HCT116 (cell line): ENCODE results near the gene CGRRF1. TPM values are rescaled to one million over a fixed set of nuclear protein-coding genes. Genes with fewer than 3 reads are reported as not detected.

Source experiments
- ATAC-seq: fragments of 200-7000 bp; cut with Tn5 transposase; 2 replicates; pipeline ENCODE4 v1.9.1; 2020; ENCODE audit warnings: mild to moderate bottlenecking, moderate library complexity
- BruUV-seq: library from RNA; stranded (reverse); fragments of 400-500 nt; replicated peaks from 2 replicates; lab custom pipeline; 2021; lab: Mats Ljungman, UMichigan
- CTCF ChIA-PET: fragments of 300-600 bp; sonication (Branson Sonifier 250); formaldehyde crosslinking; loops from one replicate; lab custom pipeline; 2021; ENCODE audit warnings: antibody characterized with exemption; lab: Charles Lee
- POLR2A ChIA-PET: fragments of 300-600, 350-600 bp; sonication (Branson Sonifier 250); formaldehyde crosslinking; loops from one replicate; lab custom pipeline; 2021; ENCODE audit warnings: antibody characterized with exemption; lab: Charles Lee
- RAD21 ChIA-PET, 2 experiments: fragments of 300-600 bp; sonication (Branson Sonifier 250); formaldehyde crosslinking; loops; one replicate each; lab custom pipeline; 2023; ENCODE audit warnings: low total read pairs in 2 of 2; ENCODE audit not compliant: uncharacterized antibody in 2 of 2, unreplicated experiment in 2 of 2, low non-redundant PET in 1 of 2; lab: Charles Lee
- DNase-seq: peaks from one replicate; pipeline ENCODE4 v3.0.0-alpha.2; 2010; ENCODE audit warnings: low read depth, low spot score
- H2AFZ ChIP-seq: fragments of 200-600 bp; shearing (Covaris generic), sonication (generic); 2 replicates; pipeline ENCODE4 v1.6.1; 2017; ENCODE audit warnings: low read depth, mixed run types, mixed read lengths, antibody characterized with exemption, low read length; ENCODE audit not compliant: poor library complexity, severe bottlenecking
- H3K27ac ChIP-seq: 2 replicates; pipeline ENCODE4 v1.5.1; 2012; ENCODE audit warnings: low read depth, low read length
- H3K27me3 ChIP-seq: fragments of 200-600 bp; sonication (generic); 2 replicates; pipeline ENCODE4 v1.6.1; 2016; ENCODE audit warnings: mixed run types, low read length, mixed read lengths; ENCODE audit not compliant: insufficient read depth
- H3K36me3 ChIP-seq, 2 experiments: fragments of 200-500 bp in 1 of 2; fragments of 200-600 bp in 1 of 2; sonication (Bioruptor generic) in 1 of 2; sonication (generic) in 1 of 2; 2 replicates each; pipeline versions ENCODE4 v1.5.1 to v1.6.1; 2014 to 2016; ENCODE audit warnings: low read length in 2 of 2, inconsistent platforms in 1 of 2, mixed read lengths in 1 of 2, mixed run types in 1 of 2; ENCODE audit not compliant: insufficient read depth in 2 of 2, control insufficient read depth in 1 of 2
- H3K4me1 ChIP-seq, 2 experiments: fragments of 200-600 bp in 1 of 2; sonication (generic) in 1 of 2; 2 replicates each; pipeline versions ENCODE4 v1.5.1 to v1.6.1; 2012 to 2017; ENCODE audit warnings: low read length in 2 of 2, inconsistent platforms in 1 of 2, mild to moderate bottlenecking in 1 of 2, mixed read lengths in 1 of 2, mixed run types in 1 of 2, moderate library complexity in 1 of 2; ENCODE audit not compliant: insufficient read depth in 2 of 2, control insufficient read depth in 1 of 2
- H3K4me2 ChIP-seq: fragments of 200-600 bp; sonication (generic); 2 replicates; pipeline ENCODE4 v1.6.1; 2017; ENCODE audit warnings: mixed run types, low read length, mixed read lengths
- H3K4me3 ChIP-seq, 2 experiments: fragments of 200-600 bp in 1 of 2; sonication (generic) in 1 of 2; replicated peaks in 1 of 2; 2 replicates each; pipeline ENCODE4 v1.5.1; 2011 to 2016; ENCODE audit warnings: low read length in 2 of 2, control low read depth in 1 of 2, low read depth in 1 of 2, mild to moderate bottlenecking in 1 of 2, mixed read lengths in 1 of 2, mixed run types in 1 of 2
- H3K79me2 ChIP-seq: fragments of 200-600 bp; sonication (generic); 2 replicates; pipeline ENCODE4 v1.6.1; 2017; ENCODE audit warnings: mild to moderate bottlenecking, mixed run types, low read length, moderate library complexity, mixed read lengths; ENCODE audit not compliant: insufficient read depth
- H3K9ac ChIP-seq: fragments of 200-600 bp; sonication (generic); 2 replicates; pipeline ENCODE4 v1.6.1; 2016; ENCODE audit warnings: low read length, mixed read lengths
- H3K9me2 ChIP-seq: fragments of 200-600 bp; sonication (generic), shearing (Covaris generic); 2 replicates; pipeline ENCODE4 v1.6.1; 2017; ENCODE audit warnings: mixed run types, mild to moderate bottlenecking, moderate library complexity; ENCODE audit not compliant: insufficient read depth
- H3K9me3 ChIP-seq, 2 experiments: fragments of 200-500 bp in 1 of 2; fragments of 200-600 bp in 1 of 2; sonication (Bioruptor generic) in 1 of 2; sonication (generic) in 1 of 2; 2 replicates each; pipeline ENCODE4 v1.6.1; 2014 to 2017; ENCODE audit warnings: low read length in 2 of 2, mixed read lengths in 2 of 2, inconsistent platforms in 1 of 2, low read depth in 1 of 2, mild to moderate bottlenecking in 1 of 2, mixed run types in 1 of 2, moderate library complexity in 1 of 2; ENCODE audit not compliant: control insufficient read depth in 1 of 2, insufficient read depth in 1 of 2
- H4K20me1 ChIP-seq: fragments of 200-600 bp; sonication (generic), shearing (Covaris generic); 2 replicates; pipeline ENCODE4 v1.6.1; 2017; ENCODE audit warnings: mixed run types, mild to moderate bottlenecking, moderate library complexity; ENCODE audit not compliant: insufficient read depth
- ATF3 ChIP-seq: IDR thresholded peaks from 2 replicates; pipeline ENCODE4 v1.6.1; 2012
- CBX3 ChIP-seq: IDR thresholded peaks from 2 replicates; pipeline ENCODE4 v1.6.1; 2012; ENCODE audit warnings: low read depth
- CEBPB ChIP-seq: IDR thresholded peaks from 2 replicates; pipeline ENCODE4 v1.6.1; 2012; ENCODE audit warnings: low read depth
- EGR1 ChIP-seq: IDR thresholded peaks from 2 replicates; pipeline ENCODE4 v1.6.1; 2012; ENCODE audit warnings: low read depth
- EZH2 ChIP-seq: fragments of 200-600 bp; sonication (generic); IDR thresholded peaks from 2 replicates; pipeline ENCODE4 v1.6.1; 2017; ENCODE audit warnings: antibody characterized with exemption, mixed run types
- EZH2phosphoT487 ChIP-seq: fragments of 200-600 bp; IDR thresholded peaks from 2 replicates; pipeline ENCODE4 v1.6.1; 2018; ENCODE audit warnings: antibody characterized with exemption, borderline replicate concordance
- JUND ChIP-seq: IDR thresholded peaks from 2 replicates; pipeline ENCODE4 v1.6.1; 2012
- POLR2AphosphoS5 ChIP-seq: IDR thresholded peaks from 2 replicates; pipeline ENCODE4 v1.6.1; 2011; ENCODE audit warnings: mild to moderate bottlenecking, low read depth, low read length, moderate library complexity
- SP1 ChIP-seq: IDR thresholded peaks from 2 replicates; pipeline ENCODE4 v1.6.1; 2012; ENCODE audit warnings: low read depth
- ZBTB33 ChIP-seq: IDR thresholded peaks from 2 replicates; pipeline ENCODE4 v1.6.1; 2011; ENCODE audit warnings: mild to moderate bottlenecking, low read length, moderate library complexity; ENCODE audit not compliant: insufficient replicate concordance; ENCODE audit errors: extremely low read depth
- intact Hi-C: fragments of 100-400 bp; cut with micrococcal nuclease; formaldehyde crosslinking; loops from 2 replicates; pipeline ENCODE4 v1.10.0; 2022
- total RNA-seq: library from RNA; stranded (reverse); gene quantifications from one replicate; pipeline ENCODE4 v1.2.1, GENCODE V29; 2021; ENCODE audit not compliant: unreplicated experiment

The CGRRF1 gene
- total RNA-seq, 1 experiment from 2014 or later: 15.9 TPM

GRCh38 chr14:54480830-54481562 is 28.7 kb upstream of the CGRRF1 start:
- Histone ChIP-seq H3K4me1 (no peaks in the 10 kb centered on the region), H3K79me2 (peaks cover 64% of the 10 kb centered on the region), H3K27me3 (no peaks in the 10 kb centered on the region), H2AFZ (no peak overlapping the region), H3K36me3 (peaks cover 21 to 31% of the 10 kb centered on the region in 2 experiments), H3K9ac (no peak overlapping the region), H3K4me2 (no peak overlapping the region), H3K9me2 (no peaks in the 10 kb centered on the region), H3K27ac (no peak overlapping the region), H4K20me1 (no peaks in the 10 kb centered on the region), H3K4me3 (no peak overlapping the region), H3K9me3 (no peaks in the 10 kb centered on the region)
- RAD21 ChIA-PET: no interaction called here
- intact Hi-C loops: no loop called here
- ATAC-seq: no peak
- no TSS peak for BruUV-seq
- DNase-seq: no peak
- CTCF ChIA-PET: no interaction called here
- POLR2A ChIA-PET: no interaction called here
- TF ChIP-seq POLR2AphosphoS5 (no peak), EGR1 (no peak), ZBTB33 (no peak), SP1 (no peak), EZH2phosphoT487 (no peak), JUND (no peak), CEBPB (no peak), CBX3 (no peak), EZH2 (no peak), ATF3 (no peak)
